KOPT-K1 (cell line): ENCODE data around the gene CARF.
"Not testable (repeated sequence)": the region's sequence is repeated elsewhere in the genome, so short reads cannot be mapped to it uniquely, and the experiment has no call there.

Experiments used
- H3K27ac ChIP-seq: fragments of 200-600 bp; sonication (generic); 2 replicates; pipeline ENCODE4 v1.5.1; 2016; ENCODE audit warnings: antibody characterized with exemption, mild to moderate bottlenecking, low read depth, low read length; ENCODE audit not compliant: poor library complexity, severe bottlenecking
- H3K36me3 ChIP-seq: fragments of 200-600 bp; sonication (generic); 2 replicates; pipeline ENCODE4 v1.5.1; 2017; ENCODE audit warnings: antibody characterized with exemption, mild to moderate bottlenecking, low read length, moderate library complexity; ENCODE audit not compliant: insufficient read depth
- H3K9me3 ChIP-seq: fragments of 200-600 bp; sonication (generic); 2 replicates; pipeline ENCODE4 v1.5.1; 2017; ENCODE audit warnings: antibody characterized with exemption, low read length, mild to moderate bottlenecking; ENCODE audit not compliant: insufficient read depth, poor library complexity, severe bottlenecking

The CARF gene

GRCh38 chr2:202912342-202913201 lies 497 bp downstream of the CARF start:
- peak overlapping the region; percentile 89 for H3K27ac ChIP-seq
- H3K9me3 ChIP-seq, H3K36me3 ChIP-seq: not testable (repeated sequence)

GRCh38 chr2:202918860-202919259 lies 6.8 kb downstream of the CARF start:
- Histone ChIP-seq H3K9me3 (peaks cover 6% of the 10 kb centered on the region), H3K36me3 (no peaks in the 10 kb centered on the region; the same call in 1 of the 2 replicates), H3K27ac (no peak overlapping the region)

- H3K36me3 ChIP-seq: 0 out of 2 replicates have a peak, but pooled peaks cover 10% of the 10 kb centered on the region
These were observed 20.5 kb downstream of the CARF start for GRCh38 chr2:202932425-202933138.

GRCh38 chr2:202933139-202933510 lies 21.1 kb downstream of the CARF start:
- Histone ChIP-seq H3K9me3 (peaks cover 7% of the 10 kb centered on the region), H3K27ac (no peak overlapping the region)

More at GRCh38 chr2:202932425-202933138, 20.5 kb downstream of the CARF start:
- no peak overlapping the region for H3K27ac ChIP-seq
- peaks cover 7% of the 10 kb centered on the region for H3K9me3 ChIP-seq

GRCh38 chr2:202933958-202934357 lies 21.9 kb downstream of the CARF start:
- H3K9me3 ChIP-seq: peaks cover 7% of the 10 kb centered on the region
- 0 out of 2 replicates have a peak, but pooled peaks cover 15% of the 10 kb centered on the region for H3K36me3 ChIP-seq
- H3K27ac ChIP-seq: no peak overlapping the region

More at GRCh38 chr2:202933139-202933510, 21.1 kb downstream of the CARF start:
- H3K36me3 ChIP-seq: 0 out of 2 replicates have a peak, but pooled peaks cover 10% of the 10 kb centered on the region

- peaks cover 7% of the 10 kb centered on the region for H3K9me3 ChIP-seq
- H3K27ac ChIP-seq: no peak overlapping the region
- 0 out of 2 replicates have a peak, but pooled peaks cover 15% of the 10 kb centered on the region for H3K36me3 ChIP-seq
These were observed 22.4 kb downstream of the CARF start for GRCh38 chr2:202934456-202934855.

GRCh38 chr2:202938960-202939359 lies 26.9 kb downstream of the CARF start:
- no peak overlapping the region for H3K27ac ChIP-seq
- H3K9me3 ChIP-seq: no peaks in the 10 kb centered on the region
- H3K36me3 ChIP-seq: 0 out of 2 replicates have a peak, but pooled peaks cover 5% of the 10 kb centered on the region

GRCh38 chr2:202941771-202942170 lies 29.7 kb downstream of the CARF start:
- H3K9me3 ChIP-seq: peaks cover 7% of the 10 kb centered on the region
- peaks cover 10% of the 10 kb centered on the region; the same call in 1 of the 2 replicates for H3K36me3 ChIP-seq
- no peak overlapping the region for H3K27ac ChIP-seq

GRCh38 chr2:202944408-202944807 lies 32.3 kb downstream of the CARF start:
- peaks cover 24% of the 10 kb centered on the region for H3K9me3 ChIP-seq
- H3K36me3 ChIP-seq: peaks cover 5% of the 10 kb centered on the region; the same call in 1 of the 2 replicates
- no peak overlapping the region for H3K27ac ChIP-seq

- peaks cover 24% of the 10 kb centered on the region for H3K9me3 ChIP-seq
These were observed 32.7 kb downstream of the CARF start for GRCh38 chr2:202944816-202945215.

GRCh38 chr2:202945497-202945896 lies 33.4 kb downstream of the CARF start:
- Histone ChIP-seq H3K9me3 (peaks cover 24% of the 10 kb centered on the region), H3K36me3 (peaks cover 5% of the 10 kb centered on the region; the same call in 1 of the 2 replicates), H3K27ac (no peak overlapping the region)

More at GRCh38 chr2:202944816-202945215, 32.7 kb downstream of the CARF start:
- H3K36me3 ChIP-seq: peaks cover 5% of the 10 kb centered on the region; the same call in 1 of the 2 replicates
- H3K27ac ChIP-seq: no peak overlapping the region

- peaks cover 24% of the 10 kb centered on the region for H3K9me3 ChIP-seq
- H3K36me3 ChIP-seq, H3K27ac ChIP-seq: not testable (repeated sequence)
These were observed 37.3 kb downstream of the CARF start for GRCh38 chr2:202949333-202949732.

GRCh38 chr2:202950592-202950991 lies 38.5 kb downstream of the CARF start:
- Histone ChIP-seq H3K36me3 (peaks cover under 1% of the 10 kb centered on the region; the same call in 1 of the 2 replicates), H3K9me3 (peaks cover 21% of the 10 kb centered on the region), H3K27ac (no peak overlapping the region)

- no peaks in the 10 kb centered on the region for H3K9me3 ChIP-seq
- H3K36me3 ChIP-seq: no peaks in the 10 kb centered on the region; the same call in 1 of the 2 replicates
- no peak overlapping the region for H3K27ac ChIP-seq
These were observed 48.4 kb downstream of the CARF start for GRCh38 chr2:202960524-202960923.

GRCh38 chr2:202963712-202964111 lies 51.6 kb downstream of the CARF start:
- no peaks in the 10 kb centered on the region; the same call in 1 of the 2 replicates for H3K36me3 ChIP-seq
- no peaks in the 10 kb centered on the region for H3K9me3 ChIP-seq
- H3K27ac ChIP-seq: no peak overlapping the region
